GM10266 (cell line): ENCODE data around the gene IFT74.
"Not testable (repeated sequence)": the region's sequence is repeated elsewhere in the genome, so short reads cannot be mapped to it uniquely, and the experiment has no call there.

Experiments
- DNase-seq: peaks from one replicate; pipeline ENCODE4 v3.0.0; 2012; ENCODE audit errors: extremely low spot score
- CTCF ChIP-seq: IDR thresholded peaks from 2 replicates; pipeline ENCODE4 v1.5.1; 2012; ENCODE audit warnings: mild to moderate bottlenecking, low read depth; ENCODE audit not compliant: control insufficient read depth, insufficient read depth; ENCODE audit errors: missing control alignments

Gene IFT74

GRCh38 chr9:27089706-27090105 lies 133.5 kb downstream of the IFT74 start:
- TF ChIP-seq CTCF = no peak
- DNase-seq = no peak

GRCh38 chr9:27090231-27090630 lies 134.0 kb downstream of the IFT74 start:
- no peak for DNase-seq
- TF ChIP-seq CTCF = no peak

GRCh38 chr9:27090711-27091110 lies 134.5 kb downstream of the IFT74 start:
- no peak for TF ChIP-seq CTCF
- no peak for DNase-seq

- not testable (repeated sequence) for DNase-seq
Measured at GRCh38 chr9:27092496-27092895, 136.3 kb downstream of the IFT74 start.

- not testable (repeated sequence) for DNase-seq
Measured at GRCh38 chr9:27093384-27094067, 137.3 kb downstream of the IFT74 start.

- TF ChIP-seq CTCF = no peak
- no peak for DNase-seq
Measured at GRCh38 chr9:27094640-27095298, 138.6 kb downstream of the IFT74 start.

GRCh38 chr9:27107241-27107640 lies 151.0 kb downstream of the IFT74 start:
- no peak for DNase-seq
- no peak for TF ChIP-seq CTCF

- DNase-seq = no peak
- TF ChIP-seq CTCF = no peak
Measured at GRCh38 chr9:27108981-27109541, 152.8 kb downstream of the IFT74 start, which contains the start of gene TEK. TSS of gene TEK (plus strand) at chr9:27109225. CDS start at chr9:27109591, 366 bp downstream.
